WTC11 (cell line): ENCODE measurements around the gene MTM1.

Experiments
- CTCF ChIP-seq: fragments of 200-600 bp; IDR thresholded peaks from 2 replicates; pipeline ENCODE4 v1.8.0; 2022; ENCODE audit warnings: antibody characterized with exemption
- RORB ChIP-seq: fragments of 250-450 bp; sonication (Bioruptor Pico); IDR thresholded peaks from 2 replicates; pipeline ENCODE4 v1.9.0; 2021; ENCODE audit warnings: mild to moderate bottlenecking
- SOX15 ChIP-seq: fragments of 250-450 bp; sonication (Bioruptor Pico); IDR thresholded peaks from 2 replicates; pipeline ENCODE4 v1.9.0; 2021; ENCODE audit warnings: mild to moderate bottlenecking
- TCF7 ChIP-seq: sonication (generic); formaldehyde crosslinking; IDR thresholded peaks from 2 replicates; pipeline ENCODE4 v1.8.0; 2022; ENCODE audit warnings: mild to moderate bottlenecking, low read depth, missing genetic modification reagents, moderate library complexity
- TP53 ChIP-seq: sonication (generic); formaldehyde crosslinking; IDR thresholded peaks from 2 replicates; pipeline ENCODE4 v1.8.1; 2023; ENCODE audit warnings: mild to moderate bottlenecking, missing genetic modification reagents
- ZNF121 ChIP-seq: sonication (generic); formaldehyde crosslinking; IDR thresholded peaks from 2 replicates; pipeline ENCODE4 v1.8.0; 2023; ENCODE audit warnings: missing genetic modification reagents
- ZNF219 ChIP-seq: sonication (generic); formaldehyde crosslinking; IDR thresholded peaks from 2 replicates; pipeline ENCODE4 v1.8.0; 2023; ENCODE audit warnings: missing genetic modification reagents, mild to moderate bottlenecking, borderline replicate concordance
- TF ChIP-seq, protein P1 (sequence below): sonication (generic); formaldehyde crosslinking; IDR thresholded peaks from 2 replicates; pipeline ENCODE4 v1.8.1; 2023; ENCODE audit warnings: mild to moderate bottlenecking, missing genetic modification reagents
- TF ChIP-seq, protein P2 (sequence below): sonication (generic); formaldehyde crosslinking; IDR thresholded peaks from 2 replicates; pipeline ENCODE4 v1.8.1; 2022; ENCODE audit warnings: low read depth, missing genetic modification reagents, borderline replicate concordance

- no peak for TF ChIP-seq CTCF
- no peak for TF ChIP-seq ZNF121 (CRISPR knock-in tag)
- TF ChIP-seq, protein P1, sequence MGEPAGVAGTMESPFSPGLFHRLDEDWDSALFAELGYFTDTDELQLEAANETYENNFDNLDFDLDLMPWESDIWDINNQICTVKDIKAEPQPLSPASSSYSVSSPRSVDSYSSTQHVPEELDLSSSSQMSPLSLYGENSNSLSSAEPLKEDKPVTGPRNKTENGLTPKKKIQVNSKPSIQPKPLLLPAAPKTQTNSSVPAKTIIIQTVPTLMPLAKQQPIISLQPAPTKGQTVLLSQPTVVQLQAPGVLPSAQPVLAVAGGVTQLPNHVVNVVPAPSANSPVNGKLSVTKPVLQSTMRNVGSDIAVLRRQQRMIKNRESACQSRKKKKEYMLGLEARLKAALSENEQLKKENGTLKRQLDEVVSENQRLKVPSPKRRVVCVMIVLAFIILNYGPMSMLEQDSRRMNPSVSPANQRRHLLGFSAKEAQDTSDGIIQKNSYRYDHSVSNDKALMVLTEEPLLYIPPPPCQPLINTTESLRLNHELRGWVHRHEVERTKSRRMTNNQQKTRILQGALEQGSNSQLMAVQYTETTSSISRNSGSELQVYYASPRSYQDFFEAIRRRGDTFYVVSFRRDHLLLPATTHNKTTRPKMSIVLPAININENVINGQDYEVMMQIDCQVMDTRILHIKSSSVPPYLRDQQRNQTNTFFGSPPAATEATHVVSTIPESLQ (CRISPR knock-in tag): no peak
- no peak for TF ChIP-seq SOX15
- TF ChIP-seq, protein P2, sequence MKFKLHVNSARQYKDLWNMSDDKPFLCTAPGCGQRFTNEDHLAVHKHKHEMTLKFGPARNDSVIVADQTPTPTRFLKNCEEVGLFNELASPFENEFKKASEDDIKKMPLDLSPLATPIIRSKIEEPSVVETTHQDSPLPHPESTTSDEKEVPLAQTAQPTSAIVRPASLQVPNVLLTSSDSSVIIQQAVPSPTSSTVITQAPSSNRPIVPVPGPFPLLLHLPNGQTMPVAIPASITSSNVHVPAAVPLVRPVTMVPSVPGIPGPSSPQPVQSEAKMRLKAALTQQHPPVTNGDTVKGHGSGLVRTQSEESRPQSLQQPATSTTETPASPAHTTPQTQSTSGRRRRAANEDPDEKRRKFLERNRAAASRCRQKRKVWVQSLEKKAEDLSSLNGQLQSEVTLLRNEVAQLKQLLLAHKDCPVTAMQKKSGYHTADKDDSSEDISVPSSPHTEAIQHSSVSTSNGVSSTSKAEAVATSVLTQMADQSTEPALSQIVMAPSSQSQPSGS (CRISPR knock-in tag): no peak
- TF ChIP-seq ZNF219 (CRISPR knock-in tag): no peak
- no peak for TF ChIP-seq TCF7 (CRISPR knock-in tag)
- TF ChIP-seq RORB: no peak
- no peak for TF ChIP-seq TP53 (CRISPR knock-in tag)
Observed at GRCh38 chrX:150568320-150569154, at the start of gene MTM1.
